ENCODE measurements around the gene ZNF827. TPM values are rescaled to one million over a fixed set of nuclear protein-coding genes. Genes with fewer than 3 reads are reported as not detected.

The ZNF827 gene
- total RNA-seq, 2 donors from 2014 or later: 5.4 to 13.8 TPM

DNA sequence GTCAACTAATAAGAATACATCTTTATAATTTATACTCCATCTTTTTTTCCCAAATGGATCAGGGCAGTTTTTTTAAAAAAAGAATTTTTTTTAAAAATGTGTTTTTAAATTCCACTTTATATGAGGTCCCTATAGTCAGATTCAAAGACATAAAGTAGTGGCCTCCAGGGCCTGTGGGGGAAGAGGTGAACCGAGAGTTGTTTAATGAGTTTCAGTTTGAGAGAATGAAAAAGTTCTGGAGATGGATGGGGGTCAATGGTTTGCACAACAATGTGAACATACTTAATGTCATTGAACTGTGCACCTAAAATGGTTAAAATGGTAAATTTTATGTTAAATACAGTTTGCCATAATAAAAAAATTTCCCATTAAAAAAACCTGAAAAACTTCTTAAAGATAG lies 53.8 kb downstream of the ZNF827 start:
- no peak for TF ChIP-seq POLR2A (IDR thresholded peaks at IDR 0.05)
- no peak for TF ChIP-seq CTCF (IDR thresholded peaks at IDR 0.05)
- H3K27me3 ChIP-seq: no peaks in the 10 kb centered on the region
- no peak overlapping the region for H3K27ac ChIP-seq
- ATAC-seq: no peak
- H3K4me3 ChIP-seq: no peak overlapping the region
- H3K4me1 ChIP-seq: peaks cover 16% of the 10 kb centered on the region
- H3K9me3 ChIP-seq: no peaks in the 10 kb centered on the region
- H3K36me3 ChIP-seq (replicated peaks in 1 of 2; ENCODE audit: insufficient read depth in 1 of 2, low read depth in 2 of 2): no peaks in the 10 kb centered on the region
- 89 to 94% methylated on average over 1 of the region's 1 CpG for WGBS, 2 donors
- intact Hi-C loops (cut with DNase I): no loop called here
- DNase-seq: no peak

DNA sequence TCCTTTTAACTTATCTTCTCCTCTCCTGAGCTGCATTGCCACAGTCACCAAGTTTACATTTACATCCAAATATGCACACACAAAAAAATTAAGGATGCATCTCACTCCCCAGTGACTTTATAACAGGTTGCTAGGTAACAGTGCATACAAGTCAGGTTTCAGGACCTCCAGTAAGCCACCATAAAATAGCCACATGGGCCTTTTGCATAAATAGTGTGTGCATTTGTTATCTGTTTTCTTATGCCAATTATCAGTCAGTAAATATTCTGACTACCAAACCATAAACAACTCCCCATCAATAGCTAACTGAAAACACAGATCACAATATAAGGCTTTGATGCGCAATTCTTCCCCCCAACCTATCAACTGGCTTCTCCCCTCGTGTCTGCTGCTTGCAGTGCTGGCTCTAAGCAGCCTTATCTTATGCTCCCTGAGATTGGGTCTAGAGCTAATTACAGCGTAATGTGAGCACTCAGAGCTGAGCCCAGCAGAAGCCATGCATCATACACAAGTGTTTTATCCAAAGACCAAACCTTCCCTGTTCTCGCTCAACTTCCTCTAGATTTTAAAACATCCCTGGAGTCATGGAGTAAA lies 55.4 kb downstream of the ZNF827 start:
- Histone ChIP-seq H3K36me3 (replicated peaks in 1 of 2; ENCODE audit: insufficient read depth in 1 of 2, low read depth in 2 of 2) (no peaks in the 10 kb centered on the region), H3K4me1 (peaks cover 21% of the 10 kb centered on the region), H3K4me3 (no peak overlapping the region), H3K27me3 (no peaks in the 10 kb centered on the region), H3K9me3 (no peaks in the 10 kb centered on the region), H3K27ac (no peak overlapping the region)
- DNase-seq (no peak), ATAC-seq (no peak)
- TF ChIP-seq POLR2A (IDR thresholded peaks at IDR 0.05) (no peak), CTCF (IDR thresholded peaks at IDR 0.05) (no peak)
- intact Hi-C loops (cut with DNase I): no loop called here
- 86 to 89% methylated on average over 4 of the region's 4 CpGs for WGBS, 2 donors

GRCh38 chr4:145882604-145883003 lies 56.0 kb downstream of the ZNF827 start:
- Histone ChIP-seq H3K27me3 (no peaks in the 10 kb centered on the region), H3K9me3 (no peaks in the 10 kb centered on the region), H3K4me3 (no peak overlapping the region), H3K36me3 (replicated peaks in 1 of 2; ENCODE audit: insufficient read depth in 1 of 2, low read depth in 2 of 2) (no peaks in the 10 kb centered on the region), H3K27ac (peak overlapping the region in 3 of 4 donors; percentile 38 to 73 (median 61)), H3K4me1 (peaks cover 21% of the 10 kb centered on the region)
- intact Hi-C loops (cut with DNase I): no loop called here
- 93 to 94% methylated on average over 7 of the region's 7 CpGs for WGBS, 2 donors
- TF ChIP-seq POLR2A (IDR thresholded peaks at IDR 0.05): no peak
- TF ChIP-seq CTCF (IDR thresholded peaks at IDR 0.05): no peak
- no peak for ATAC-seq
- DNase-seq: no peak

DNA sequence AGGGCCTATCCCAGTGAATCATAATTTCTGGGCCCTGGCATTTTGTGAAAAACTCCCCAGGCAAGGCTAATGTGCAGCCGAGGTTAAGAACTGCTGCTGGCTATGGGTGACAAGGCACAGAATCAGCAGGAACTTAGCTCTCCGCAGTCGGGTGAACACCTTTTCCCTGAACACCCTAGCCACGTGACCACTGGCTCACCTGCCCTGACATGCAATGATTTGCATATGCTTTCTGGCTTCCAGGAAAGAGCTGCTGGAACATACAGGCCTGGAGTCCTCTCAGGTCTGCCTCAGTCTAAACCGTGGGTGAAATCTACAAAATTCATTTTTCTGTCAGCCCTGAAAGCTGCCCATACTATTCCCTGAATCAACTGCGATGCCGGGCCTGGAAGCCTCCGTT lies 56.6 kb downstream of the ZNF827 start:
- 30 to 41% methylated on average over 7 to 8 of the region's 8 CpGs for WGBS, 2 donors
- intact Hi-C loops (cut with DNase I): no loop called here
- H3K4me3 ChIP-seq: no peak overlapping the region

More for the DNA sequence above, 56.6 kb downstream of the ZNF827 start:
- peak; percentile 95 for ATAC-seq
- TF ChIP-seq CTCF (IDR thresholded peaks at IDR 0.05): no peak
- TF ChIP-seq POLR2A (IDR thresholded peaks at IDR 0.05): peak in 2 of 3 donors; percentile 40
- Histone ChIP-seq H3K9me3 (no peaks in the 10 kb centered on the region), H3K27ac (peak overlapping the region in 3 of 4 donors; percentile 38 to 73 (median 61)), H3K36me3 (replicated peaks in 1 of 2; ENCODE audit: insufficient read depth in 1 of 2, low read depth in 2 of 2) (no peaks in the 10 kb centered on the region), H3K4me1 (peaks cover 21% of the 10 kb centered on the region), H3K27me3 (no peaks in the 10 kb centered on the region)
- DNase-seq: peak; percentile 78 to 89 (median 84)
